IPS-NIHi7 (cell line): ENCODE results near the gene GALNT3.

Experiments
- DNase-seq: peaks from one replicate; pipeline ENCODE4 v3.0.0; 2012; ENCODE audit warnings: mixed read lengths; ENCODE audit errors: extremely low spot score

The GALNT3 gene

DNA sequence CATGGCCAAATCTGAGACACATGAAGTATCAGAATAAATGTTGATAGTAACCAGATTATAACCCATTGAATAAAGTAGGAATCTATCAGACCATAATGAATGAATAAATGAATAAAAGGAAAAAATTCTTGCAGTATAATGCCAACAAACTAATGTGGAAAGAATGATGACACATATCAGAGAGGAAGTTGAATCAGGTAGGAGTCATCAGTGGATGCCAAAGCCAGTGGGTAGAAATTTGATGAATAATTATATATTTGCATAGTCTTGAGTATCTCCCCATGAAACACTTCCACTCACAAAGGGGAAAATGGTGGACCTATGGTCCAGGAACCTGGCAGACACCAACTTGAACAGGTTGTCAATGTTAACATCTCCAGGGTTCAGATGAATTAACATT lies 68.6 kb downstream of the GALNT3 start:
- DNase-seq = no peak

- no peak for DNase-seq
These were observed 73.5 kb downstream of the GALNT3 start for GRCh38 chr2:165720511-165720910.

DNA sequence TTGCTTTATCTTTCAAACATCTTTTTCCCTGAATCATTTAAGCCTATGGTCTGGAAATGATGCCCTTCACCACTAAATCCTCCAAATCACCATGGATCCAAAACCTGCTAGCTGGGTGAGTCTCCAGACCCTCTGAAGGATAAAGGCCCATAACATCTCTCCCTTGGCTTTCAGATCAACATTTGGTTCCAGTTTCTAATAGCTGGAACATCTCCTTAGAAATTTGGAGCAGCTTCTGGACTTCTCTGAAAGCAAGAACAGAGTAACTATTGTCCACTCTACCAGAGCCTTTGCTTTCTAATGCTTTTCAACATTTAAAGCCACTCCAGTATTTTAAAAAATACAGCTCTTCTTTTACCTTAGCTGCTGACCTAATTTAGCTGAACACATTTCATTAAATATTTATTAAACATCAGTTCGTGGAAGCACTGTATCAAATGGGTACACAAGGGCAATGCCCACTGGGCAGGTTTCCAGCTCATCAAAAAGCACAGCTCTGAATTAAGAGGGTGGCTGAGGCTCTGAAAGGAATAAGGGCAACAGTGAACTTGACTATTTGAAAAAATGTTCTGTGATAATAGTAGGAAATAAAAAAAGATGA lies 75.3 kb downstream of the GALNT3 start:
- no peak for DNase-seq

GRCh38 chr2:165716091-165716490 lies 78.0 kb downstream of the GALNT3 start:
- DNase-seq = no peak

GRCh38 chr2:165706960-165707487 lies 87.0 kb downstream of the GALNT3 start:
- no peak for DNase-seq

DNA sequence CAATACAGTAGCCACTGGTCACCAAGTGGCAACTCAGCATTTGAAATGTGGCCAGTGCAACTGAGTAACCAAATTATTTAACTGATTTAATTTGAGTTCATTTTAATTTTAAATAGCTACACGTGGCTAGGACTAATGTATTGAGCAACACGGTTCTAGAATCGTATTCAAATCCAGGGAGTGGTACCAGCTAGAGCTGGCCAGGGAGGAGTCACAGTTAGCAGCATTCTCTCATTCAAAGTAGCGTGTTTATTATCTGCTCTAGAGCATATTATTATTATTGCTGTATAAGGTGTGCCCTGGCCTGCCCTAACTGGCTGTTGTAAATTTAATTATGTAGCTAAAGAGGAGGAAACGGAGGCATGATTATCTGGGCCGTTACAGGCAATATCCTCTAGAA lies 92.9 kb downstream of the GALNT3 start:
- DNase-seq = no peak

DNA sequence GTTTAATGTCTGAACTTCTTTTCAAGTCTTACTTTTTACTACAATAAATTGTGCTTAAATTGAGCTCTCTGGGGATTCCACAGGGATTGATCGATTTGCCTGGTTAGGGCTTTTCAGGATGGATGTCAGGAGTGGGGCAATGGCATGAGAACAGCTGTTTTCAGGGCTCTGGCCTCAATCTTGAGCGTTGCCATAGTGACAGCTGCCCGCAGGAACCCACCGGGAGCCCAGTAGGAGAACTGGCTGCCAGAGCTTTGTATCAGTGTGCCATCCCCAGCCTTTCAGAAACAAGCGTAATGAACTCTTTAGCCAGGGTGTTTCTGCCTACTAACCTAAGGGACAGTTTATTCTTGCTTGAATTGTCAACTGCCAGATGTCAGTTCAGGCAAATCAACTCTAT lies 93.5 kb downstream of the GALNT3 start:
- no peak for DNase-seq

DNA sequence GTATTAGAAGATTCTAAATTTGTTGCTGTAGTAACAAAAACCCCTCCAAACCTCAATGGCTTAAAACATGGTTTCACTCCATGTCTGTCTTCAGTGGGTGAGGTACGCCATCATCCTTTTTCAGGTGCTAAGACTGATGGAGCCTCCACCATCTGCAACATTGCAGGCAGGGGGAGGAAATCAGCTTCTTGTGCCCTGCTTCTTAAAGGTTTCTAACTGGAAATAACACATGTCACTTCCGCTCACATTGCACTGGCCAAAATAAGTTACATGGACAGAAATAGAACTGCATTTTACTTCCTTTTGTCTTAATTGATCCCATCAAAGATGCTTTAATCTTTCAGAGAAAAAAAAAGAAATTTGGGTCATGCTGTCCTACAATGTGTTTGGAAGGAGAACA lies 94.1 kb downstream of the GALNT3 start:
- DNase-seq = no peak

- DNase-seq = peak; percentile 57
These were observed 95.6 kb downstream of the GALNT3 start for GRCh38 chr2:165698444-165698884.

- no peak for DNase-seq
These were observed 96.2 kb downstream of the GALNT3 start for GRCh38 chr2:165697748-165698443.
